H1 (cell line): Measurements from ENCODE around the gene TAF13.
"Not testable (repeated sequence)": the region's sequence is repeated elsewhere in the genome, so short reads cannot be mapped to it uniquely, and the experiment has no call there.

Source experiments
- BRCA1 ChIP-seq: IDR thresholded peaks from 2 replicates; pipeline ENCODE4 v1.6.1; 2012; ENCODE audit warnings: low read depth, low read length, improper control_type of control experiment
- POLR2AphosphoS5 ChIP-seq: IDR thresholded peaks from 2 replicates; pipeline ENCODE4 v1.6.1; 2011; ENCODE audit warnings: low read depth, low read length

GRCh38 chr1:109052145-109052544, 23.7 kb downstream of the TAF13 start:
- TF ChIP-seq BRCA1, POLR2AphosphoS5: not testable (repeated sequence)
